ENCODE data around the gene PRRC2B. TPM values are rescaled to one million over a fixed set of nuclear protein-coding genes. Genes with fewer than 3 reads are reported as not detected.

The PRRC2B gene
- total RNA-seq, 1 experiment from 2014 or later: 200 TPM

GRCh38 chr9:131438190-131438589 lies 44.3 kb downstream of the PRRC2B start:
- no peaks in the 10 kb centered on the region for H3K27me3 ChIP-seq (ENCODE audit: control insufficient read depth, insufficient read depth, low read length)
- ChIA-PET CTCF (no interaction called here), POLR2A (interaction anchor here (0.6 kb wide), 2 partner anchors 12 to 14 kb away, joined by 3 to 10 read pairs; no protein-coding TSS in a partner anchor)
- no TSS peak for BruUV-seq (replicated peaks)
- DNase-seq (ENCODE audit: low read depth, low spot score): no peak
- in situ Hi-C loops (cut with HindIII; ENCODE audit: low pct_unique_long_range_greater_than_20kb, low sequenced_read_pairs): no loop called here
- H3K9me3 ChIP-seq (ENCODE audit: control insufficient read depth, insufficient read depth, low read depth, low read length): no peaks in the 10 kb centered on the region
- intact Hi-C loops (cut with micrococcal nuclease; ENCODE audit: unreplicated experiment): no loop called here
- H3K4me1 ChIP-seq (ENCODE audit: control insufficient read depth, insufficient read depth, low read length): no peaks in the 10 kb centered on the region
- no peak for ATAC-seq
- no peak overlapping the region for H3K4me3 ChIP-seq (ENCODE audit: low read depth in 2 of 2, low read length in 2 of 2)
- H3K27ac ChIP-seq (ENCODE audit: low read length): no peak overlapping the region
- TF ChIP-seq TCF7L2 (IDR thresholded peaks at IDR 0.05; ENCODE audit: low read depth, low read length): no peak
- TF ChIP-seq CTCF (IDR thresholded peaks at IDR 0.05): no peak
- TF ChIP-seq SIN3A (IDR thresholded peaks at IDR 0.05; ENCODE audit: borderline replicate concordance, insufficient read depth, low read depth, low read length): no peak
- TF ChIP-seq POLR2AphosphoS5 (IDR thresholded peaks at IDR 0.05; ENCODE audit: low read depth, low read length): no peak
- no peak for TF ChIP-seq REST (IDR thresholded peaks at IDR 0.05; ENCODE audit: insufficient read depth in 1 of 2, low read depth in 2 of 2, low read length in 1 of 2)
- H3K36me3 ChIP-seq (ENCODE audit: control insufficient read depth, insufficient read depth, low read length): peaks cover 11% of the 10 kb centered on the region

- H3K27ac ChIP-seq (ENCODE audit: low read length): no peak overlapping the region
- CTCF ChIA-PET: no interaction called here
- in situ Hi-C loops (cut with HindIII; ENCODE audit: low pct_unique_long_range_greater_than_20kb, low sequenced_read_pairs) (no loop called here), intact Hi-C loops (cut with micrococcal nuclease; ENCODE audit: unreplicated experiment) (no loop called here)
- H3K9me3 ChIP-seq (ENCODE audit: control insufficient read depth, insufficient read depth, low read depth, low read length): no peaks in the 10 kb centered on the region
- BruUV-seq (replicated peaks): no TSS peak
- TF ChIP-seq SIN3A (IDR thresholded peaks at IDR 0.05; ENCODE audit: borderline replicate concordance, insufficient read depth, low read depth, low read length): no peak
- TF ChIP-seq REST (IDR thresholded peaks at IDR 0.05; ENCODE audit: insufficient read depth in 1 of 2, low read depth in 2 of 2, low read length in 1 of 2): no peak
- TF ChIP-seq CTCF (IDR thresholded peaks at IDR 0.05): no peak
- TF ChIP-seq POLR2AphosphoS5 (IDR thresholded peaks at IDR 0.05; ENCODE audit: low read depth, low read length): no peak
- no peak for TF ChIP-seq TCF7L2 (IDR thresholded peaks at IDR 0.05; ENCODE audit: low read depth, low read length)
- no peak overlapping the region for H3K4me3 ChIP-seq (ENCODE audit: low read depth in 2 of 2, low read length in 2 of 2)
- H3K4me1 ChIP-seq (ENCODE audit: control insufficient read depth, insufficient read depth, low read length): no peaks in the 10 kb centered on the region
- no peak for ATAC-seq
- H3K27me3 ChIP-seq (ENCODE audit: control insufficient read depth, insufficient read depth, low read length): no peaks in the 10 kb centered on the region
- POLR2A ChIA-PET: no interaction called here
- DNase-seq (ENCODE audit: low read depth, low spot score): no peak
- peaks cover 11% of the 10 kb centered on the region for H3K36me3 ChIP-seq (ENCODE audit: control insufficient read depth, insufficient read depth, low read length)
Observed at GRCh38 chr9:131439224-131439623, 45.3 kb downstream of the PRRC2B start.

Data from Panc1 (cell line).